ENCODE data around the gene TAB2.

DNA sequence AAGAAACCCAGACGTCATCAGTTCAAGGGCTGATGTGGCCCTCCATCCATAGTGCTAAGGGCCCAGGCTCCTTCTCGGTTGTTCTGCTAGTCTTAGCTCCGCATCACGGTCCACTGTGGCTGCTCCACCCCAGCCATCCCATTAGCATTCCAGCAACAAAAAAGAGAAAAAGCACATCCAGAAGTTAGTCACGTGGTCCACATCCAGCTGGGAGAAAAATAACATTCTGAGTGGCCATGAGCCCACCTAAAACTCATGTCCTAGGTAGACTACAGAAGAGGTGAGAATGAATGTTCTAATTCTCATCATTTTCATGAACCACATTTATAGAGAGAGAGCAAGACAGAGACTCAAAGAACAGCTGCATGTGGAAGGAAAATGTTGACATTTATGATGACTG lies 49.4 kb upstream of the TAB2 start:
- TF ChIP-seq FOXM1 (IDR thresholded peaks at IDR 0.05; ENCODE audit: borderline replicate concordance) = no peak
- TF ChIP-seq LEF1 (IDR thresholded peaks at IDR 0.05; ENCODE audit: borderline replicate concordance) = no peak
- no peak for TF ChIP-seq SUZ12 (IDR thresholded peaks at IDR 0.05)
- no peak for TF ChIP-seq BHLHE40 (IDR thresholded peaks at IDR 0.05; ENCODE audit: borderline replicate concordance)
- no peak for TF ChIP-seq SP1 (IDR thresholded peaks at IDR 0.05)
- TF ChIP-seq HDGF (IDR thresholded peaks at IDR 0.05; ENCODE audit: borderline replicate concordance) = no peak
- no peak for TF ChIP-seq L3MBTL2 (conservative IDR thresholded peaks at IDR 0.05)
- TF ChIP-seq ARNT (IDR thresholded peaks at IDR 0.05) = no peak
- no peak for TF ChIP-seq NFRKB (IDR thresholded peaks at IDR 0.05)
